ENCODE results near the gene ITGAD. TPM values are rescaled to one million over a fixed set of nuclear protein-coding genes. Genes with fewer than 3 reads are reported as not detected.

ITGAD gene
- total and polyA plus RNA-seq, 2 of the 8 experiments (the other 6 are each of a cell fraction or from before 2014, with no cell fraction given), result 0.06 TPM; not detected in 1

DNA sequence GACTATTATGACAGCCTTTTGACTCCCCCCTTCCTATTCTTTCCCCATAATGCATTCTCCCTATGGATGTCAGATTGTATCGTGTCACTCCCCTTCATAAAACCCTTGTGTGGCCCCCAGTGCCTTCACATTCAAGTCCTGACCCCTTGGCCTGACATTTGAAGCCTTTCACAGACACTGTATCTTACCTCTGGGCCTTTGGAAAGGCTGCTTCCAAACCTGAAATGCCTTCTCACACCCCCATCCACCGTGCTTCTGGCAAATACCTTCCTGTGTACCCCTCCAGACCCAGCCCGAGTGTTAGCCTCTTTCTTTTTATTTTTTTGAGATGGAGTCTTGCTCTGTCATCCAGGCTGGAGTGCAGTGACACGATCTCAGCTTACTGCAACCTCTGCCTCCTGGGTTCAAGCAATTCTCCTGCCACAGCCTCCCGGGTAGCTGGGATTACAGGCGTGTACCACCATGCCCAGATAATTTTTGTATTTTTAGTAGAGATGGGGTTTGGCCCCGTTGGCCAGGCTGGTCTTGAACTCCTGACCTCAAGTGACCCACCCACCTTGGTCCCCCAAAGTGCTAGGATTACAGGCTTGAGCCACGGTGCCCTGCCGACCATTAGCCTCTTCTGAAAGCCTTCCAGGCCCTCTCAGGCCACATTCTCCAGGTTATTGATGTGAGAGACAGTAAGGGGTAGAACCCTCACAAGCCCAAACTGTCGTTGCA, 68.2 kb downstream of the ITGAD start:
- Histone ChIP-seq H2AK5ac (ENCODE audit: low read depth, low read length) (no peak overlapping the region), H4K20me1 (replicated peaks in 1 of 2; ENCODE audit: control insufficient read depth in 1 of 2, insufficient read depth in 2 of 2, low read length in 2 of 2) (peaks cover 10 to 13% of the 10 kb centered on the region in 2 experiments), H3K9ac (replicated peaks in 1 of 4; ENCODE audit: extremely low read depth in 1 of 4, low read depth in 3 of 4, low read length in 3 of 4) (no peak overlapping the region), H2BK120ac (replicated peaks; ENCODE audit: low read depth, low read length) (no peak overlapping the region), H3K36me3 (ENCODE audit: control insufficient read depth in 2 of 4, insufficient read depth in 4 of 4, low read length in 3 of 4) (peaks cover 0 to 13% (median 1%) of the 10 kb centered on the region in 4 experiments; a peak in 4 of 8 replicates), H2BK12ac (ENCODE audit: low read depth, low read length) (no peak overlapping the region), H3K9me3 (ENCODE audit: insufficient read depth in 2 of 2, low read depth in 1 of 2, low read length in 1 of 2) (no peaks in the 10 kb centered on the region), H3K4ac (replicated peaks; ENCODE audit: insufficient read length, low read depth, low read length) (no peak overlapping the region), H3K27ac (ENCODE audit: low read depth, low read length) (no peak overlapping the region), H3K23ac (ENCODE audit: insufficient read length) (no peak overlapping the region), H3K27me3 (replicated peaks in 1 of 4; ENCODE audit: control insufficient read depth in 3 of 4, extremely low read depth in 1 of 4, insufficient read depth in 3 of 4, low read length in 3 of 4) (no peaks in the 10 kb centered on the region), H4K91ac (replicated peaks; ENCODE audit: insufficient read length, low read length) (no peak overlapping the region), H3K79me2 (ENCODE audit: control insufficient read depth in 1 of 2, insufficient read depth in 2 of 2, low read length in 2 of 2) (peaks cover 0 to 20% of the 10 kb centered on the region in 2 experiments; a peak in 2 of 4 replicates), H4K5ac (ENCODE audit: insufficient read length, low read depth, low read length) (no peak overlapping the region), H2AFZ (ENCODE audit: low read length) (no peak overlapping the region), H4K8ac (ENCODE audit: extremely low read depth, insufficient read depth, low read length) (no peak overlapping the region), H2BK15ac (ENCODE audit: low read length) (no peak overlapping the region), H3K18ac (ENCODE audit: extremely low read depth, low read length) (no peak overlapping the region), H3K4me2 (ENCODE audit: insufficient read depth in 1 of 2, low read depth in 2 of 2, low read length in 2 of 2) (no peak overlapping the region; a peak in 1 of 4 replicates), H3K14ac (ENCODE audit: insufficient read length) (no peak overlapping the region), H3K4me1 (replicated peaks in 1 of 4; ENCODE audit: control insufficient read depth in 3 of 4, insufficient read depth in 4 of 4, low read length in 3 of 4) (peaks cover 0 to 16% (median 6%) of the 10 kb centered on the region in 4 experiments; a peak in 5 of 7 replicates), H3K79me1 (ENCODE audit: low read depth, low read length) (peaks cover 8% of the 10 kb centered on the region), H3K56ac (replicated peaks; ENCODE audit: insufficient read length, low read depth, low read length) (no peak overlapping the region), H2BK20ac (ENCODE audit: low read length) (no peak overlapping the region), H3K23me2 (ENCODE audit: low read depth, low read length) (peaks cover 11% of the 10 kb centered on the region; the same call in 1 of the 2 replicates), H2BK5ac (ENCODE audit: low read depth, low read length) (no peak overlapping the region), H3K4me3 (ENCODE audit: extremely low read depth in 1 of 4, insufficient read depth in 2 of 4, low read depth in 3 of 4, low read length in 4 of 4) (no peak overlapping the region)
- DNase-seq (ENCODE audit: low read depth in 1 of 2, low spot score in 2 of 2), result no peak
- no peak for FAIRE-seq
- ChIA-PET CTCF (ENCODE audit: partially characterized antibody) (interaction anchor here (0.8 to 2.7 kb wide), 25 partner anchors 7 to 418 kb away, joined by 3 to 35 read pairs (median 5); partner anchors contain the start of genes AHSP and ZNF267), POLR2A (ENCODE audit: partially characterized antibody) (interaction anchor here (1.0 to 4.5 kb wide), 6 partner anchors 10 to 281 kb away, joined by 3 to 40 read pairs (median 11); partner anchors contain the start of genes FUS and TGFB1I1)
- WGBS, 2 experiments (ENCODE audit: extremely low coverage in 1 of 2, insufficient coverage in 1 of 2, insufficient read length in 1 of 2, insufficient replicate concordance in 2 of 2, low coverage in 1 of 2, low lambda C conversion rate in 2 of 2, missing lambda C conversion rate in 1 of 2), result 85% methylated on average over 10 of the region's 10 CpGs; no CpG with 5 or more reads in 1 of the 2 experiments
- TF ChIP-seq CHD2 (IDR thresholded peaks at IDR 0.05; ENCODE audit: low read length) (no peak), PHF8 (conservative IDR thresholded peaks at IDR 0.05; ENCODE audit: low read depth, low read length) (no peak), TAF7 (optimal IDR thresholded peaks at IDR 0.05; ENCODE audit: borderline replicate concordance, low read depth, low read length) (no peak), POU5F1 (IDR thresholded peaks at IDR 0.05; ENCODE audit: low read depth, low read length) (no peak), MAFK (IDR thresholded peaks at IDR 0.05; ENCODE audit: low read depth, low read length) (no peak), POLR2A (IDR thresholded peaks at IDR 0.05; ENCODE audit: control extremely low read depth in 1 of 2, low read depth in 2 of 2, low read length in 2 of 2) (no peak), JUND (IDR thresholded peaks at IDR 0.05; ENCODE audit: low read length) (no peak), BRCA1 (IDR thresholded peaks at IDR 0.05; ENCODE audit: low read depth, low read length) (no peak), TBP (IDR thresholded peaks at IDR 0.05; ENCODE audit: low read depth, low read length) (no peak), SIN3A (conservative IDR thresholded peaks at IDR 0.05 in 1 of 2, IDR thresholded peaks at IDR 0.05 in 1 of 2; ENCODE audit: low read depth in 1 of 2, low read length in 2 of 2) (no peak), TAF1 (IDR thresholded peaks at IDR 0.05; ENCODE audit: low read depth, low read length) (no peak)
- TF ChIP-seq, protein P1, sequence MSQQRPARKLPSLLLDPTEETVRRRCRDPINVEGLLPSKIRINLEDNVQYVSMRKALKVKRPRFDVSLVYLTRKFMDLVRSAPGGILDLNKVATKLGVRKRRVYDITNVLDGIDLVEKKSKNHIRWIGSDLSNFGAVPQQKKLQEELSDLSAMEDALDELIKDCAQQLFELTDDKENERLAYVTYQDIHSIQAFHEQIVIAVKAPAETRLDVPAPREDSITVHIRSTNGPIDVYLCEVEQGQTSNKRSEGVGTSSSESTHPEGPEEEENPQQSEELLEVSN (IDR thresholded peaks at IDR 0.05), result no peak

Measured in H1 (cell line).